GM18873 (cell line): ENCODE measurements around the gene CHRNA7.

Experiments used
- ATAC-seq: cut with Tn5 transposase; IDR thresholded peaks from one replicate; pipeline ENCODE4 v1.9.1; 2021; ENCODE audit warnings: mild to moderate bottlenecking, moderate library complexity, moderate number of reproducible peaks; ENCODE audit not compliant: unreplicated experiment, low FRiP score

The CHRNA7 gene

GRCh38 chr15:32029862-32030781, at the start of gene CHRNA7:
CHRNA7 (plus strand) TSS chr15:32030515; CDS start chr15:32030595, 80 bp downstream.
- no peak for ATAC-seq

GRCh38 chr15:31985607-31986006, 44.7 kb upstream of the CHRNA7 start:
- no peak for ATAC-seq

- no peak for ATAC-seq
These were observed 37.3 kb upstream of the CHRNA7 start for GRCh38 chr15:31993062-31993461.

GRCh38 chr15:31997711-31998110, 32.6 kb upstream of the CHRNA7 start:
- ATAC-seq = no peak

- no peak for ATAC-seq
These were observed 26.8 kb upstream of the CHRNA7 start for GRCh38 chr15:32003558-32003957.

GRCh38 chr15:32004249-32004648, 26.1 kb upstream of the CHRNA7 start:
- no peak for ATAC-seq

GRCh38 chr15:32007355-32007960, 22.9 kb upstream of the CHRNA7 start:
- ATAC-seq = no peak

- no peak for ATAC-seq
These were observed 15.4 kb upstream of the CHRNA7 start for GRCh38 chr15:32014953-32015352.

GRCh38 chr15:32020156-32020555, 10.2 kb upstream of the CHRNA7 start:
- no peak for ATAC-seq

GRCh38 chr15:32028921-32029320, 1.4 kb upstream of the CHRNA7 start:
- ATAC-seq = no peak

GRCh38 chr15:32029409-32029861, 880 bp upstream of the CHRNA7 start:
- no peak for ATAC-seq

- no peak for ATAC-seq
These were observed 480 bp downstream of the CHRNA7 start for GRCh38 chr15:32030795-32031194.

- no peak for ATAC-seq
These were observed 3.0 kb downstream of the CHRNA7 start for GRCh38 chr15:32033186-32033890.

GRCh38 chr15:32034106-32034505, 3.8 kb downstream of the CHRNA7 start:
- ATAC-seq = no peak

- ATAC-seq = no peak
These were observed 5.0 kb downstream of the CHRNA7 start for GRCh38 chr15:32035285-32035684.

- no peak for ATAC-seq
These were observed 6.7 kb downstream of the CHRNA7 start for GRCh38 chr15:32036971-32037370.

GRCh38 chr15:32041294-32041693, 11.0 kb downstream of the CHRNA7 start:
- ATAC-seq = no peak

- no peak for ATAC-seq
These were observed 12.1 kb downstream of the CHRNA7 start for GRCh38 chr15:32042269-32042972.

GRCh38 chr15:32053719-32054118, 23.4 kb downstream of the CHRNA7 start:
- no peak for ATAC-seq

GRCh38 chr15:32057876-32058425, 27.6 kb downstream of the CHRNA7 start:
- ATAC-seq = no peak
